A172 (cell line): ENCODE data around the gene UXS1. TPM values are rescaled to one million over a fixed set of nuclear protein-coding genes. Genes with fewer than 3 reads are reported as not detected.
A peak's percentile ranks its signal among the peaks of the same experiment; 100 is the strongest.

Source experiments
- DNase-seq: peaks from one replicate; pipeline ENCODE4 v3.0.0-alpha.2; 2015; ENCODE audit warnings: low spot score
- total RNA-seq: library from RNA; depleted of rRNA; stranded (reverse); fragments of >200 nt; shearing (Covaris generic); gene quantifications from 2 replicates; pipeline ENCODE4 v1.2.3, GENCODE V29; 2014

UXS1 gene
- total RNA-seq, 1 experiment from 2014 or later: 31.5 TPM

DNA sequence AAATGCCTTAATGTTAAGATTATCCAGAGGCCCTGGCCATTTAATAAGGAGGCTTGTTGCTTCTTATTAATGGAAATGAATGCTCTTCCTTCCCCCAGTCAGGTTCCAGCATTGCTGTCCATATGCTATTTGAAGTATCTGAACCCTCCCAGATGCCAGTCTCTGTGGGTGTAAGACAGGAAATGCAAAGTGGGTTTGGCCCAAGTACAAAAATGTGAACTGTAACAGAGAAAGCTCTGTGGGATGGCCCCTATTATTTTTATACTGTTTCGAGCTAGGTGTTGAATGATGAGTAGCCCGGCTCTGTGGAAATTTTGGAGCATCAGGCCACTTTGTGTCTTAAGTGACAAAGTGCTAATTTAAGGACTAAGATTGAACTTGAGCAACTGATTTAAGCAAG lies 141.0 kb downstream of the UXS1 start:
- DNase-seq: peak; percentile 94

DNA sequence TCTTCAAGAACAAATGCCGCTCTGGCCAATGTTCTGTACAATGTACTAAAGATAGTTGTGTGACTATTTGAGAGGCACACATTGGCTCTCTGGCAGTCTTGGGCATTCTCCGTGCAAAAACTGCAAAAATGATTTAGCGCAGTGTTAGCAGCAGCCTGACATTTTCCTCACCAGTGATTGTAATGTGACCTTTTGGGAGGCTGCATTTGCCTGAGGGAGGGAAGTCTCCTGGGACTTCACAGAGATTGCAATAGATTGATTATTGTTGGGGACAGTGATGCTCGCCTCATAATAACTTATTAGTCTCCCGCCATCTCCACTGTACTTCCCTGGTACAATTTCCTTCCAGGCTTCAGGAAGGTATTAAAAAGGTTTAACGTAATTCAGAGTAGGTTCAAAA lies 149.2 kb downstream of the UXS1 start:
- DNase-seq: no peak

- no peak for DNase-seq
These were observed 150.1 kb downstream of the UXS1 start for GRCh38 chr2:106044021-106044420.
